ENCODE results near the gene PRAMEF11.

- TF ChIP-seq, protein P1, sequence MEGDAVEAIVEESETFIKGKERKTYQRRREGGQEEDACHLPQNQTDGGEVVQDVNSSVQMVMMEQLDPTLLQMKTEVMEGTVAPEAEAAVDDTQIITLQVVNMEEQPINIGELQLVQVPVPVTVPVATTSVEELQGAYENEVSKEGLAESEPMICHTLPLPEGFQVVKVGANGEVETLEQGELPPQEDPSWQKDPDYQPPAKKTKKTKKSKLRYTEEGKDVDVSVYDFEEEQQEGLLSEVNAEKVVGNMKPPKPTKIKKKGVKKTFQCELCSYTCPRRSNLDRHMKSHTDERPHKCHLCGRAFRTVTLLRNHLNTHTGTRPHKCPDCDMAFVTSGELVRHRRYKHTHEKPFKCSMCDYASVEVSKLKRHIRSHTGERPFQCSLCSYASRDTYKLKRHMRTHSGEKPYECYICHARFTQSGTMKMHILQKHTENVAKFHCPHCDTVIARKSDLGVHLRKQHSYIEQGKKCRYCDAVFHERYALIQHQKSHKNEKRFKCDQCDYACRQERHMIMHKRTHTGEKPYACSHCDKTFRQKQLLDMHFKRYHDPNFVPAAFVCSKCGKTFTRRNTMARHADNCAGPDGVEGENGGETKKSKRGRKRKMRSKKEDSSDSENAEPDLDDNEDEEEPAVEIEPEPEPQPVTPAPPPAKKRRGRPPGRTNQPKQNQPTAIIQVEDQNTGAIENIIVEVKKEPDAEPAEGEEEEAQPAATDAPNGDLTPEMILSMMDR (IDR thresholded peaks at IDR 0.05; ENCODE audit: extremely low read depth in 1 of 2, insufficient read depth in 1 of 2, low read depth in 1 of 2, low read length in 2 of 2), result no peak
- TF ChIP-seq MAX (IDR thresholded peaks at IDR 0.05; ENCODE audit: insufficient read depth, insufficient read length), result no peak
- no peak for TF ChIP-seq POLR2A (IDR thresholded peaks at IDR 0.05; ENCODE audit: low read depth, low read length)
These were observed 31.5 kb downstream of the PRAMEF11 start for GRCh38 chr1:12799730-12800129.

All from endothelial cell of umbilical vein (primary cell).